Measurements from ENCODE around the gene NMRK2. TPM values are rescaled to one million over a fixed set of nuclear protein-coding genes. Genes with fewer than 3 reads are reported as not detected.

Gene NMRK2
- total and polyA plus RNA-seq, 4 donors = 0.13 to 1.0 (median 0.26) TPM; not detected in 1

DNA sequence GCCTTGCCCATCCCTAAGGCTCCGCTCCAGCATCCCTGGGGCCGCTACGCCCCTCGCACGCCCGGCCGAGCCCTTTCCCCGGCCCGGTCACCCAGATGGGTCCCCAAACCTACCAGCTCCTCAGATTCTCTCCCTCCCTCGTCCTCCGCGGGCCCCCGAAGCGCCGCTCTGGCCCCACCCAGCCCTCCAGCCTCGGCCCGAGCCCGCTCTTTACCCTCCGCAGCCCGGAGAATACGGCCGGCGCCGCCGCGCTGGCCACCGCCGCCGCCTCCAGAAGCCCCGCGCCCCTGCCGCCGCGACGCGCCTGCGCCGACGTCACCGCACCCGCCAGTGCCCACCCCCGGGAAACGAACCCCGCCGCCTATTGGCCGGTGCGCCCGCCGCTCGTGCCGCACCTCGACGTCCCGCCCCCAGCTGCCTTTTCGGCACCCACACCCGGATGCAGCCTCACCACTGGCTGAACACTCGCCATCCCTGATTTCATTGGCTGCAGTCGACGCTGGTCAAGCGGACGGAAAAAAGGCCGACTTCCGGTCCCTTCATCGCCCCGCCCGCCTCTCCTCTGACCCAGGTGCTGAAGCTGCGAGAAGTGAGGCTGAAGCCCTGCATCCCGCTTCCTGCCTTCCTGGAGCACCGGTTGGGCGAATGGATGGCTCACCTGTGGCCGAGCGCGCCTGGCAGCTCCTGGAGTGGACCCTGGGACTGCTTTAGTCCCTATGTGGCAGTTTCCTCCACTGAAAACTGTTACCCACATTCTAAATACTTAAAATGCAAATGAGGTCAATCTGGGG lies 38.1 kb downstream of the NMRK2 start, which contains the start of gene DAPK3:
DAPK3 (minus strand) TSS at position 292 of the 791 bp plus-strand sequence. CDS start 1,364 bp downstream, outside the sequence.
- H3K4me3 ChIP-seq = peak within 1 kb of the TSS; percentile 95
- no peak for TF ChIP-seq CTCF (IDR thresholded peaks at IDR 0.05; ENCODE audit: control extremely low read depth, extremely low read depth)
- no peaks in the 10 kb centered on the region for H3K9me3 ChIP-seq (ENCODE audit: control insufficient read depth in 4 of 4, insufficient read depth in 3 of 4, low read length in 3 of 4)
- peaks cover 7 to 25% (median 10%) of the 10 kb centered on the region in 4 donors for H3K36me3 ChIP-seq (ENCODE audit: control insufficient read depth in 4 of 4, insufficient read depth in 4 of 4, low read length in 4 of 4)
- 1% methylated on average over 53 to 73 of the region's 73 CpGs for WGBS, 2 donors
- no peaks in the 10 kb centered on the region for H3K27me3 ChIP-seq (ENCODE audit: control insufficient read depth in 3 of 3, insufficient read depth in 3 of 3, low read length in 2 of 3)
- peak; percentile 92 for ATAC-seq (ENCODE audit: insufficient read depth, low FRiP score)
- peak within 1 kb of the TSS; percentile 66 to 77 for H3K9ac ChIP-seq (ENCODE audit: insufficient read depth in 1 of 2, low read length in 2 of 2)
- H3K4me1 ChIP-seq (ENCODE audit: control insufficient read depth in 5 of 5, insufficient read depth in 5 of 5, low read length in 5 of 5) = peaks cover 7 to 27% (median 19%) of the 10 kb centered on the region in 5 donors
- peak; percentile 98 to 99 (median 99) for DNase-seq
- peak within 1 kb of the TSS; percentile 92 to 99 for H3K27ac ChIP-seq (ENCODE audit: low read depth in 1 of 2, low read length in 1 of 2)

DNA sequence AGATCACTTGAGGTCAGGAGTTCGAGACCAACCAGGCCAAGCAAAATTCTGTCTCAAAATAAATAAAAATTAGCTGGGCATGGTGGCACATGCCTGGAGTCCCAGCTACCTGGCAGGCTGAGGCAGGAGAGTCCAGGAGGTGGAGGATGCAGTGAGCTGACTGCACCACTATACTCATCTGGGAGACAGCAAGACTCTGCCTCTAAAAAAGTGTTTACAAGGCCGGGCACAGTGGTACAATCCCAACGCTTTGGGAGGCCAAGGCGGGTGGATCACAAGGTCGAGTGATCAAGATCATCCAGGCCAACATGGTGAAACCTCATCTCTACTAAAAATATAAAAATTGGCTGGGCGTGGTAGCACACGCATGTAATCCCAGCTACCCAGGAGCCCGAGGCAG lies 42.3 kb downstream of the NMRK2 start:
- TF ChIP-seq CTCF (IDR thresholded peaks at IDR 0.05; ENCODE audit: control extremely low read depth, extremely low read depth) = no peak
- no peak overlapping the region for H3K27ac ChIP-seq (ENCODE audit: low read depth in 1 of 2, low read length in 1 of 2)
- H3K4me3 ChIP-seq = no peak overlapping the region
- no peaks in the 10 kb centered on the region for H3K9me3 ChIP-seq (ENCODE audit: control insufficient read depth in 4 of 4, insufficient read depth in 3 of 4, low read length in 3 of 4)
- peaks cover 0 to 2% (median 0%) of the 10 kb centered on the region in 5 donors for H3K4me1 ChIP-seq (ENCODE audit: control insufficient read depth in 5 of 5, insufficient read depth in 5 of 5, low read length in 5 of 5)
- WGBS, 2 donors = 83 to 87% methylated on average over 8 of the region's 8 CpGs
- no peak overlapping the region for H3K9ac ChIP-seq (ENCODE audit: insufficient read depth in 1 of 2, low read length in 2 of 2)
- no peak for DNase-seq
- H3K27me3 ChIP-seq (ENCODE audit: control insufficient read depth in 3 of 3, insufficient read depth in 3 of 3, low read length in 2 of 3) = no peaks in the 10 kb centered on the region
- ATAC-seq (ENCODE audit: insufficient read depth, low FRiP score) = no peak
- H3K36me3 ChIP-seq (ENCODE audit: control insufficient read depth in 4 of 4, insufficient read depth in 4 of 4, low read length in 4 of 4) = peaks cover 15 to 48% (median 36%) of the 10 kb centered on the region in 4 donors

DNA sequence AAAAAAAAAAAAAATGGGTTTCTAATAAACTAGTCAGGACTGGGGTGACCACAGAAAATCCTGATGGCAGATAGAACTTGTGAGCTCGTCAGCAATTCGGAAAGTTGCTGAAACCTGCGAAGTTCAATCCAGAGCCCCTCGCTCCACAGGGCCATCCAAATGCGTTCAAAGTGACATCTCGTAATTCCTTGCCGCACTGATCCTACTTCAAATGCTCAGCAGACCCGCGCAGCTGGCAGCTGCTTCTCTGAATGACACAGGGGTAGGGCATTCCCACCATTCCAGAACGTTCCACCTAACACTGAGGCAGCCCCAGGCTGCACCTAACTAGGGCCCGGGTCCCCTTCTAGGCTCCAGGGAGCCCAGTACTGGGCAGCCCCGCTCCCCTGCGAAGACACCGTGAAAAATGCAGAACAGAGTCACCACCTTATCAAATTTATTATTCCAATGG lies 42.8 kb downstream of the NMRK2 start:
- Histone ChIP-seq H3K36me3 (ENCODE audit: control insufficient read depth in 4 of 4, insufficient read depth in 4 of 4, low read length in 4 of 4) (peaks cover 17 to 52% (median 40%) of the 10 kb centered on the region in 4 donors), H3K4me3 (no peak overlapping the region), H3K27me3 (ENCODE audit: control insufficient read depth in 3 of 3, insufficient read depth in 3 of 3, low read length in 2 of 3) (no peaks in the 10 kb centered on the region), H3K4me1 (ENCODE audit: control insufficient read depth in 5 of 5, insufficient read depth in 5 of 5, low read length in 5 of 5) (no peaks in the 10 kb centered on the region), H3K9me3 (ENCODE audit: control insufficient read depth in 4 of 4, insufficient read depth in 3 of 4, low read length in 3 of 4) (no peaks in the 10 kb centered on the region), H3K9ac (ENCODE audit: insufficient read depth in 1 of 2, low read length in 2 of 2) (no peak overlapping the region), H3K27ac (ENCODE audit: low read depth in 1 of 2, low read length in 1 of 2) (no peak overlapping the region)
- ATAC-seq (ENCODE audit: insufficient read depth, low FRiP score) (no peak), DNase-seq (no peak)
- TF ChIP-seq CTCF (IDR thresholded peaks at IDR 0.05; ENCODE audit: control extremely low read depth, extremely low read depth) = no peak
- 90 to 93% methylated on average over 14 of the region's 14 CpGs for WGBS, 2 donors

Data from lung (tissue), 12 donors.